K562 (cell line): ENCODE measurements around the gene SAE1. TPM values are rescaled to one million over a fixed set of nuclear protein-coding genes. Genes with fewer than 3 reads are reported as not detected.

Experiments
- ATAC-seq: fragments of 200-7000 bp; cut with Tn5 transposase; 3 replicates; pipeline ENCODE4 v1.9.1; 2020; ENCODE audit warnings: moderate library complexity
- BruUV-seq: library from RNA; stranded (reverse); fragments of 400-500 nt; replicated peaks from 2 replicates; lab custom pipeline; 2021; lab: Mats Ljungman, UMichigan
- CTCF ChIA-PET: fragments of 300-600 bp; formaldehyde crosslinking; extraction: SDS; loops from one replicate; lab custom pipeline; 2021; ENCODE audit warnings: low intra/inter-chr PET ratio; lab: Yijun Ruan, JAX
- POLR2A ChIA-PET: fragments of 300-600, 350-650 bp; sonication (Branson Sonifier 250); formaldehyde crosslinking; extraction: SDS; loops from one replicate; lab custom pipeline; 2021; ENCODE audit warnings: antibody characterized with exemption, inconsistent platforms; lab: Yijun Ruan, JAX
- DNase-seq, 4 experiments: peaks; one replicate each; pipeline versions ENCODE4 v3.0.0 to v3.0.0-alpha.2; 2011 to 2018; ENCODE audit warnings: low spot score in 3 of 4, mixed read lengths in 3 of 4; ENCODE audit errors: extremely low read depth in 1 of 4
- FAIRE-seq: peaks from 2 replicates; lab custom pipeline; 2011; peaks lifted over from hg19 to GRCh38; lab: Jason Lieb, UNC
- H2AFZ ChIP-seq: 2 replicates; pipeline ENCODE4 v1.6.0; 2011; ENCODE audit warnings: low read depth, low read length, control low read depth, inconsistent platforms
- H3K27ac ChIP-seq: fragments of 200-600 bp; 3 replicates; pipeline ENCODE4 v1.8.0; 2011; ENCODE audit warnings: low read depth, mild to moderate bottlenecking, control low read depth, inconsistent platforms, low read length, moderate library complexity, mixed read lengths; ENCODE audit errors: extremely low read depth
- H3K27me3 ChIP-seq, 2 experiments: fragments of 300-600 bp in 1 of 2; 2 replicates in 1 of 2; 3 replicates in 1 of 2; pipeline versions ENCODE4 v1.6.0 to v1.8.0; 2011; ENCODE audit warnings: inconsistent platforms in 2 of 2, low read length in 2 of 2, mild to moderate bottlenecking in 1 of 2, mixed read lengths in 1 of 2, moderate library complexity in 1 of 2; ENCODE audit not compliant: control insufficient read depth in 2 of 2, insufficient read depth in 2 of 2
- H3K36me3 ChIP-seq: fragments of 300-600 bp; 3 replicates; pipeline ENCODE4 v1.8.0; 2011; ENCODE audit warnings: mild to moderate bottlenecking, low read length, inconsistent platforms; ENCODE audit not compliant: control insufficient read depth, insufficient read depth
- H3K4me1 ChIP-seq, 2 experiments: fragments of 200-600 bp in 1 of 2; replicated peaks in 1 of 2; 2 replicates in 1 of 2; 3 replicates in 1 of 2; pipeline versions ENCODE4 v1.5.1 to v1.8.0; 2011; ENCODE audit warnings: inconsistent platforms in 2 of 2, low read length in 2 of 2, mild to moderate bottlenecking in 1 of 2, mixed read lengths in 1 of 2, moderate library complexity in 1 of 2; ENCODE audit not compliant: control insufficient read depth in 2 of 2, insufficient read depth in 2 of 2
- H3K4me2 ChIP-seq: 2 replicates; pipeline ENCODE4 v1.6.1; 2011; ENCODE audit warnings: low read length, control low read depth, inconsistent platforms, mixed read lengths; ENCODE audit not compliant: insufficient read depth
- H3K4me3 ChIP-seq: fragments of 200-600 bp; sonication (generic), shearing (Covaris generic); 2 replicates; pipeline ENCODE4 v1.5.1; 2016; ENCODE audit warnings: control low read depth, inconsistent platforms
- H3K79me2 ChIP-seq: fragments of 200-600 bp; 3 replicates; pipeline ENCODE4 v1.8.0; 2011; ENCODE audit warnings: low read length, inconsistent platforms; ENCODE audit not compliant: control insufficient read depth, insufficient read depth
- H3K9ac ChIP-seq, 2 experiments: 2 replicates each; pipeline versions ENCODE4 v1.6.0 to v1.6.1; 2011; ENCODE audit warnings: low read depth in 2 of 2, low read length in 2 of 2, control low read depth in 1 of 2, inconsistent platforms in 1 of 2, mild to moderate bottlenecking in 1 of 2, mixed read lengths in 1 of 2; ENCODE audit not compliant: insufficient read depth in 1 of 2
- H3K9me1 ChIP-seq: one replicate; pipeline ENCODE4 v1.6.0; 2011; ENCODE audit warnings: inconsistent platforms, mild to moderate bottlenecking, low read length, moderate library complexity; ENCODE audit not compliant: control insufficient read depth, insufficient read depth
- H3K9me3 ChIP-seq: replicated peaks from 2 replicates; pipeline ENCODE4 v1.5.1; 2011; ENCODE audit warnings: low read depth, low read length, inconsistent platforms; ENCODE audit not compliant: control insufficient read depth, insufficient read depth
- H4K20me1 ChIP-seq: replicated peaks from 2 replicates; pipeline ENCODE4 v1.6.1; 2011; ENCODE audit warnings: low read length, inconsistent platforms, mixed read lengths; ENCODE audit not compliant: control insufficient read depth, insufficient read depth
- HNRNPH1 ChIP-seq: fragments of 200-400 bp; formaldehyde crosslinking; optimal IDR thresholded peaks from 2 replicates; pipeline ENCODE3; 2017; ENCODE audit warnings: low read depth, mild to moderate bottlenecking, low read length, moderate library complexity
- TAF1 ChIP-seq: IDR thresholded peaks from 2 replicates; pipeline ENCODE4 v1.6.1; 2011; ENCODE audit warnings: mild to moderate bottlenecking, low read length, moderate library complexity; ENCODE audit not compliant: insufficient read depth, control insufficient read depth, severe bottlenecking; ENCODE audit errors: extremely low read depth
- ZKSCAN1 ChIP-seq: fragments of 150-350 bp; IDR thresholded peaks from 2 replicates; pipeline ENCODE4 v1.6.1; 2016; ENCODE audit warnings: low read depth, low read length
- WGBS: fragments of 100-300 bp; shearing (Covaris generic); methylation state at CpG from one replicate; pipeline ENCODE4 v1.1.6; 2016; ENCODE audit warnings: low coverage, mixed read lengths; ENCODE audit not compliant: insufficient coverage; ENCODE audit errors: missing lambda C conversion rate; 5-methylcytosine and 5-hydroxymethylcytosine counted together
- in situ Hi-C: fragments of 300-500 bp; cut with MboI; formaldehyde crosslinking; loops from 4 replicates; pipeline ENCODE4 v1.15.0; 2018; ENCODE audit warnings: inconsistent platforms, mixed read lengths
- intact Hi-C: fragments of 100-400 bp; cut with micrococcal nuclease; formaldehyde crosslinking; loops from 2 replicates; pipeline ENCODE4 v1.14.2; 2022
- polyA plus RNA-seq, 8 experiments: library from polyadenylated mRNA; depleted of rRNA in 4 of 8; stranded (reverse) in 5 of 8; unstranded in 3 of 8; fragments of >200 nt; fragmentation: Nextera tagmentation in 2 of 8; fragmentation: Illumina TruSeq in 1 of 8; extraction: Ambion mirVana in 2 of 8; extraction: Trizol in 1 of 8; gene quantifications; 2 replicates each; pipeline versions ENCODE4 v1.2.1 to v1.2.3, GENCODE V29; 2011 to 2014; ENCODE audit warnings: inconsistent platforms in 1 of 8, missing spikeins in 1 of 8
- total RNA-seq, 7 experiments: library from RNA; depleted of rRNA in 6 of 7; stranded (reverse); fragments of >200 nt in 6 of 7; fragmentation: Illumina TruSeq in 2 of 7; extraction: Trizol in 2 of 7; gene quantifications; 2 replicates each; pipeline versions ENCODE4 v1.2.1 to v1.2.3, GENCODE V29; 2011 to 2021; ENCODE audit warnings: low replicate concordance in 1 of 7
- TF ChIP-seq, protein P1 (sequence below): fragments of 250-450 bp; sonication (Bioruptor Pico); IDR thresholded peaks from 2 replicates; pipeline ENCODE4 v1.8.0; 2021; ENCODE audit warnings: mild to moderate bottlenecking, moderate library complexity

SAE1 gene
- total and polyA plus RNA-seq, 9 of the 15 experiments (the other 6 are each of a cell fraction or from before 2014, with no cell fraction given): 82.8 to 299 (median 217) TPM

DNA sequence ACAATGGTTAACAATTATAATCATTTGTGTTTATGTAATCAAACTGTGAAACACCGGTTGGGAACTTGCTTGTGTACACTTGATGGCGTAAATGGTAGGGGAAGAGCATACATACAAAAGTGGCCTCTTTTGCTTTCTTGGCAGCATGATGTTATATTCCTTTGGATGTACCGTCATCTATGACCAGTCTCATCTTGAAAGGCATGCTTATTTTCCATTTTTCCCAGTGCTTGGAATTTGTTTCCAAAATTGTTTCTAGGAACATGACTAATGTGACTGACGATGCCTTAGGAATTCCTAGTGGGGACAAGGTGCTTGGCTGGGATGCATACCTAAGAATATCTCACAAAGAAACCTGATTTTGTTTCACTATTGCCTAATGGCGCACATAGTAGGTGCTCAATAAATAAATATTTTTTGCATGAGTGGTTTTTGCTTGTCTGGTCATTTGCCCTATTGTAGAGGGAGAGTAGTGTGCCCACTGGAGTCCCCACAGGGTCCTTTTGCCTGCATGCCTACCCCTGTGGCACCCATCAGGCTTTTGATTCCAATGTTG is 45.5 kb downstream of the SAE1 start:
- intact Hi-C loops (no loop called here), in situ Hi-C loops (no loop called here)
- POLR2A ChIA-PET: interaction anchor here (1.2 to 3.8 kb wide), 2 partner anchors 10 to 45 kb away, joined by 3 to 16 read pairs; no protein-coding TSS in a partner anchor
- Histone ChIP-seq H3K9me1 (no peaks in the 10 kb centered on the region), H3K36me3 (peaks cover 83% of the 10 kb centered on the region), H3K4me2 (no peak overlapping the region), H3K27me3 (no peaks in the 10 kb centered on the region), H3K4me3 (no peak overlapping the region), H3K9ac (no peak overlapping the region), H3K9me3 (no peaks in the 10 kb centered on the region), H3K79me2 (peaks cover 13% of the 10 kb centered on the region), H2AFZ (no peak overlapping the region), H3K27ac (no peak overlapping the region), H3K4me1 (no peaks in the 10 kb centered on the region; a peak in 1 of 5 replicates), H4K20me1 (no peaks in the 10 kb centered on the region; the same call in 1 of the 2 replicates)
- FAIRE-seq: no peak
- DNase-seq: no peak
- CTCF ChIA-PET: no interaction called here
- BruUV-seq: no TSS peak
- WGBS: 92% methylated on average over 5 of the region's 5 CpGs
- no peak for ATAC-seq
- TF ChIP-seq ZKSCAN1 (peak; percentile 79), HNRNPH1 (no peak), TAF1 (no peak)
- TF ChIP-seq, protein P1, sequence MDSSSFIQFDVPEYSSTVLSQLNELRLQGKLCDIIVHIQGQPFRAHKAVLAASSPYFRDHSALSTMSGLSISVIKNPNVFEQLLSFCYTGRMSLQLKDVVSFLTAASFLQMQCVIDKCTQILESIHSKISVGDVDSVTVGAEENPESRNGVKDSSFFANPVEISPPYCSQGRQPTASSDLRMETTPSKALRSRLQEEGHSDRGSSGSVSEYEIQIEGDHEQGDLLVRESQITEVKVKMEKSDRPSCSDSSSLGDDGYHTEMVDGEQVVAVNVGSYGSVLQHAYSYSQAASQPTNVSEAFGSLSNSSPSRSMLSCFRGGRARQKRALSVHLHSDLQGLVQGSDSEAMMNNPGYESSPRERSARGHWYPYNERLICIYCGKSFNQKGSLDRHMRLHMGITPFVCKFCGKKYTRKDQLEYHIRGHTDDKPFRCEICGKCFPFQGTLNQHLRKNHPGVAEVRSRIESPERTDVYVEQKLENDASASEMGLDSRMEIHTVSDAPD (CRISPR knock-in tag): no peak
